Activated naive CD8-positive, alpha-beta T cell (primary cell): ENCODE results near the gene CMPK1.

ENCODE experiments used
- H3K27ac Mint-ChIP-seq: one replicate; pipeline ENCODE4 v1.8.0; 2021; ENCODE audit warnings: mixed read lengths
- H3K27me3 Mint-ChIP-seq: one replicate; pipeline ENCODE4 v1.8.0; 2021; ENCODE audit warnings: mixed read lengths
- H3K36me3 Mint-ChIP-seq: one replicate; pipeline ENCODE4 v1.8.0; 2021; ENCODE audit warnings: mixed read lengths
- H3K4me1 Mint-ChIP-seq: one replicate; pipeline ENCODE4 v1.8.0; 2021; ENCODE audit warnings: low read depth, mixed read lengths
- H3K4me3 Mint-ChIP-seq: one replicate; pipeline ENCODE4 v1.8.0; 2021; ENCODE audit warnings: mild to moderate bottlenecking, mixed read lengths
- H3K9me3 Mint-ChIP-seq: one replicate; pipeline ENCODE4 v1.8.0; 2021; ENCODE audit warnings: low read depth, mixed read lengths

The CMPK1 gene

GRCh38 chr1:47396671-47397196, 63.1 kb downstream of the CMPK1 start:
- H3K27me3 Mint-ChIP-seq, result peaks cover 17% of the 10 kb centered on the region
- no peaks in the 10 kb centered on the region for H3K4me1 Mint-ChIP-seq
- no peaks in the 10 kb centered on the region for H3K36me3 Mint-ChIP-seq
- no peak overlapping the region for H3K4me3 Mint-ChIP-seq
- no peaks in the 10 kb centered on the region for H3K9me3 Mint-ChIP-seq
- no peak overlapping the region for H3K27ac Mint-ChIP-seq

GRCh38 chr1:47399138-47399845, 65.7 kb downstream of the CMPK1 start:
- Mint-ChIP-seq H3K4me1 (no peaks in the 10 kb centered on the region), H3K36me3 (no peaks in the 10 kb centered on the region), H3K27ac (no peak overlapping the region), H3K27me3 (peaks cover 17% of the 10 kb centered on the region), H3K4me3 (no peak overlapping the region), H3K9me3 (no peaks in the 10 kb centered on the region)

- Mint-ChIP-seq H3K27me3 (peaks cover 17% of the 10 kb centered on the region), H3K27ac (no peak overlapping the region), H3K9me3 (no peaks in the 10 kb centered on the region), H3K36me3 (no peaks in the 10 kb centered on the region), H3K4me1 (no peaks in the 10 kb centered on the region), H3K4me3 (no peak overlapping the region)
Observed at GRCh38 chr1:47399846-47400155, 66.2 kb downstream of the CMPK1 start.

GRCh38 chr1:47401761-47402160, 68.2 kb downstream of the CMPK1 start:
- Mint-ChIP-seq H3K36me3 (no peaks in the 10 kb centered on the region), H3K27ac (no peak overlapping the region), H3K27me3 (peaks cover 21% of the 10 kb centered on the region), H3K4me3 (no peak overlapping the region), H3K9me3 (no peaks in the 10 kb centered on the region), H3K4me1 (no peaks in the 10 kb centered on the region)

- no peaks in the 10 kb centered on the region for H3K9me3 Mint-ChIP-seq
- no peaks in the 10 kb centered on the region for H3K4me1 Mint-ChIP-seq
- H3K36me3 Mint-ChIP-seq, result no peaks in the 10 kb centered on the region
- H3K4me3 Mint-ChIP-seq, result no peak overlapping the region
- no peak overlapping the region for H3K27ac Mint-ChIP-seq
- peaks cover 19% of the 10 kb centered on the region for H3K27me3 Mint-ChIP-seq
Observed at GRCh38 chr1:47402591-47402990, 69.0 kb downstream of the CMPK1 start.

GRCh38 chr1:47403321-47403910, 69.8 kb downstream of the CMPK1 start:
- H3K27ac Mint-ChIP-seq, result no peak overlapping the region
- peaks cover 16% of the 10 kb centered on the region for H3K27me3 Mint-ChIP-seq
- no peak overlapping the region for H3K4me3 Mint-ChIP-seq
- no peaks in the 10 kb centered on the region for H3K36me3 Mint-ChIP-seq
- no peaks in the 10 kb centered on the region for H3K4me1 Mint-ChIP-seq
- no peaks in the 10 kb centered on the region for H3K9me3 Mint-ChIP-seq

GRCh38 chr1:47405697-47406096, 72.1 kb downstream of the CMPK1 start:
- H3K27ac Mint-ChIP-seq, result no peak overlapping the region
- H3K27me3 Mint-ChIP-seq, result peaks cover 14% of the 10 kb centered on the region
- no peaks in the 10 kb centered on the region for H3K9me3 Mint-ChIP-seq
- no peaks in the 10 kb centered on the region for H3K4me1 Mint-ChIP-seq
- no peak overlapping the region for H3K4me3 Mint-ChIP-seq
- H3K36me3 Mint-ChIP-seq, result no peaks in the 10 kb centered on the region

GRCh38 chr1:47406966-47407365, 73.4 kb downstream of the CMPK1 start:
- no peaks in the 10 kb centered on the region for H3K36me3 Mint-ChIP-seq
- no peaks in the 10 kb centered on the region for H3K4me1 Mint-ChIP-seq
- peaks cover 13% of the 10 kb centered on the region for H3K27me3 Mint-ChIP-seq
- H3K9me3 Mint-ChIP-seq, result no peaks in the 10 kb centered on the region
- no peak overlapping the region for H3K4me3 Mint-ChIP-seq
- H3K27ac Mint-ChIP-seq, result no peak overlapping the region

GRCh38 chr1:47407481-47407880, 73.9 kb downstream of the CMPK1 start:
- Mint-ChIP-seq H3K27me3 (peaks cover 13% of the 10 kb centered on the region), H3K9me3 (no peaks in the 10 kb centered on the region), H3K4me3 (no peak overlapping the region), H3K36me3 (no peaks in the 10 kb centered on the region), H3K4me1 (no peaks in the 10 kb centered on the region), H3K27ac (no peak overlapping the region)

- H3K27ac Mint-ChIP-seq, result no peak overlapping the region
- H3K4me3 Mint-ChIP-seq, result no peak overlapping the region
- no peaks in the 10 kb centered on the region for H3K36me3 Mint-ChIP-seq
- H3K4me1 Mint-ChIP-seq, result no peaks in the 10 kb centered on the region
- H3K9me3 Mint-ChIP-seq, result no peaks in the 10 kb centered on the region
- peaks cover 16% of the 10 kb centered on the region for H3K27me3 Mint-ChIP-seq
Observed at GRCh38 chr1:47409311-47410067, 75.9 kb downstream of the CMPK1 start.

GRCh38 chr1:47410068-47410455, 76.5 kb downstream of the CMPK1 start:
- no peak overlapping the region for H3K4me3 Mint-ChIP-seq
- H3K27me3 Mint-ChIP-seq, result peaks cover 14% of the 10 kb centered on the region
- H3K36me3 Mint-ChIP-seq, result no peaks in the 10 kb centered on the region
- H3K9me3 Mint-ChIP-seq, result no peaks in the 10 kb centered on the region
- no peaks in the 10 kb centered on the region for H3K4me1 Mint-ChIP-seq
- H3K27ac Mint-ChIP-seq, result no peak overlapping the region

- no peak overlapping the region for H3K4me3 Mint-ChIP-seq
- H3K9me3 Mint-ChIP-seq, result no peaks in the 10 kb centered on the region
- no peak overlapping the region for H3K27ac Mint-ChIP-seq
- peaks cover 19% of the 10 kb centered on the region for H3K27me3 Mint-ChIP-seq
- no peaks in the 10 kb centered on the region for H3K4me1 Mint-ChIP-seq
- H3K36me3 Mint-ChIP-seq, result no peaks in the 10 kb centered on the region
Observed at GRCh38 chr1:47411436-47411835, 77.8 kb downstream of the CMPK1 start.

GRCh38 chr1:47412437-47412836, 78.8 kb downstream of the CMPK1 start:
- H3K36me3 Mint-ChIP-seq, result no peaks in the 10 kb centered on the region
- peaks cover 20% of the 10 kb centered on the region for H3K27me3 Mint-ChIP-seq
- H3K4me3 Mint-ChIP-seq, result no peak overlapping the region
- no peaks in the 10 kb centered on the region for H3K9me3 Mint-ChIP-seq
- no peak overlapping the region for H3K27ac Mint-ChIP-seq
- H3K4me1 Mint-ChIP-seq, result peaks cover 2% of the 10 kb centered on the region

GRCh38 chr1:47415728-47416318, 82.2 kb downstream of the CMPK1 start, which contains the start of gene FOXE3:
Gene FOXE3, plus strand, starts transcription at chr1:47416285. Its CDS starts 31 bp downstream, at chr1:47416316.
- Mint-ChIP-seq H3K36me3 (no peaks in the 10 kb centered on the region), H3K4me3 (peak within 1 kb of the TSS; percentile 48), H3K27me3 (peaks cover 38% of the 10 kb centered on the region), H3K27ac (no peak within 1 kb of the TSS), H3K4me1 (peaks cover 5% of the 10 kb centered on the region), H3K9me3 (no peaks in the 10 kb centered on the region)
